GM23248 (cell line): Measurements from ENCODE around the gene GSTM2.

Source experiments
- EZH2 ChIP-seq: fragments of 200-600 bp; sonication (generic); IDR thresholded peaks from 2 replicates; pipeline ENCODE4 v1.6.1; 2018; ENCODE audit warnings: antibody characterized with exemption, mild to moderate bottlenecking; ENCODE audit not compliant: insufficient read depth, poor library complexity, severe bottlenecking
- EZH2phosphoT487 ChIP-seq: fragments of 200-600 bp; sonication (generic); IDR thresholded peaks from 2 replicates; pipeline ENCODE4 v1.6.1; 2018; ENCODE audit warnings: antibody characterized with exemption, moderate library complexity, mild to moderate bottlenecking, low read depth; ENCODE audit not compliant: insufficient read depth

DNA sequence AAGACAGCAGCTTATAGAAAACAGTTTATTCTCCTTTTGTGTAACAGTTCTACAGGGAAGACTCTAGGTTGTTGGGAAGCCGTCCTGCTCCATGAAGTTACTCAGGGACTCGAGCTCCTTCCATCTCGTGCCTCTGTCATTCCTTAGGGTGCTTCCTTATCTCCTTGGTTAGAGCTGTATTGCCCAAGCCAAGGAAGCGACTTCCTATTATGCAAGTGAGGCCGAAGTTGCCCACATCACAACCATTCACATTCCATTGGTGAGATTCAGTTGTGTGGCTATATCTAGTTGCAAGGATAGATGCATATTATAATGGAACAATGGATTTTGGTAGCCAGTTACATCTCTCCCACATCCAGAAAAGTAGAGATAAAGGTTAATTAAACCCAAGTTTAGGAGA, 53.2 kb downstream of the GSTM2 start:
- no peak for TF ChIP-seq EZH2
- TF ChIP-seq EZH2phosphoT487, result no peak
